ENCODE measurements around the gene ZBTB46.

The ZBTB46 gene

DNA sequence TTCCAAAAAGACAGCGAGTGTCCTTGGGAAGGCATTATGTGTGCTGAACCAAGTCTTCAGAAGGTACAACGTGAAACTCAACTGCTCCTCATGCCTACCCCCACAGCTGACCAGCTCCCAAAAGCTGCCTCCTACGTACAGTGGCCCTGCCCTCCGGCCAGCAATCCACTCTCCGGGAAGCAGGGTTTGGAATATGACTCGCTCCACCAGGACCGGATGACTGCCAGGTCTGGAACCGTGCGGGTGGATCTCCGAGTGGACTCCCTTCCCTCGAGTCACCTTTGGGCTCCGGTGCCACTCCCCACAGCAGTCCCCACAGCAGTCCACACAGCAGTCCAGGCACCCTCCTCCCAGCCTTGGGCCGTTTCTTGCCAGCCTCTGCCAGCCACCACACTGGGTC is 4.3 kb downstream of the ZBTB46 start:
- Histone ChIP-seq H3K4me3 (ENCODE audit: low read length) (no peak overlapping the region), H3K9ac (ENCODE audit: low read length) (no peak overlapping the region), H3K27me3 (ENCODE audit: low read depth, low read length) (peaks cover 26% of the 10 kb centered on the region), H2AFZ (ENCODE audit: low read depth, low read length) (no peak overlapping the region), H3K4me1 (ENCODE audit: low read length) (peaks cover 14% of the 10 kb centered on the region), H4K20me1 (ENCODE audit: insufficient read depth, low read length) (no peaks in the 10 kb centered on the region), H3K36me3 (replicated peaks; ENCODE audit: low read depth, low read length) (no peaks in the 10 kb centered on the region), H3K79me2 (ENCODE audit: low read length) (no peaks in the 10 kb centered on the region), H3K9me3 (ENCODE audit: insufficient read depth, low read length) (no peaks in the 10 kb centered on the region), H3K27ac (ENCODE audit: low read length) (no peak overlapping the region), H3K4me2 (ENCODE audit: low read length) (no peak overlapping the region)
- no peak for TF ChIP-seq EZH2phosphoT487 (IDR thresholded peaks at IDR 0.05; ENCODE audit: low read depth)
- TF ChIP-seq CTCF (IDR thresholded peaks at IDR 0.05; ENCODE audit: low read depth, low read length): no peak

DNA sequence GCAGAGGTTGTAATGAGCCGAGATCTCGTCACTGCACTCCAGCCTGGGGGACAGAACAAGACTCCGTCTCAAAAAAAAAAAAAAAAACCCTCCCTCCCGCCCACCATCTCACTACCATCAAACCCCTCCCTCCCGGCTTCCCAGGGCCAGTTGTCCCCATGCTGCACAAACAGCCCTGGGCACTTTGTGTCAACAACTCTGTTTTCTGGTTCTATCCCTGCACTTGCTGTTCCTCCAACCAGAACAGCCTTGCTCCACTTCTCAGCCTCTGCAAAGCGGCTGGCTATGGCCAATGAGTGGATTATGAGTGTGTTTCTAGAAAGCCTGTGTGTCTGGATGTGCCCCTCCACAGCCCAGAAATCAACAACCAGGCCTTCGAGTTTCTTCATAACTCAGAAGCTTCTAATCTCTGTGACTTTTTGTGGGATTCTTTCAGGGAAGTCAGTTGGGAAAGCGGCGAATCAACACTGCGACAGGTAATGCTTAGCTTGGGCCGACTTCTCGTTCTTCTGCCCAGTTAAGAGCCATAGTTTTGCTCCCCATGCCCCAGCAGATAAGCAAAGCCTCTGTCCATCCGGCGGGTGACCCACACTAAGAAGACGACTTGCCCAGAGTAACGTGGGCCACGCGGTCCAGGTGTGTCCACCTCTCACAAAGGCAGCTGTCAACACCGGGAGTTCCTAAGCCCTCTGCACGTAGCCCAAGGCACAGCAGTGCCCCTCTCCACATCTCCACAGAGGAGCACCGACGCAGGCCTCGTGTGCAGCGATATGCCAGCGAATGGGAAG is 5.5 kb downstream of the ZBTB46 start:
- TF ChIP-seq EZH2phosphoT487 (IDR thresholded peaks at IDR 0.05; ENCODE audit: low read depth) (no peak), CTCF (IDR thresholded peaks at IDR 0.05; ENCODE audit: low read depth, low read length) (no peak)
- H3K27me3 ChIP-seq (ENCODE audit: low read depth, low read length): peaks cover 26% of the 10 kb centered on the region
- H3K4me3 ChIP-seq (ENCODE audit: low read length): no peak overlapping the region
- no peaks in the 10 kb centered on the region for H3K9me3 ChIP-seq (ENCODE audit: insufficient read depth, low read length)
- peaks cover 21% of the 10 kb centered on the region for H3K4me1 ChIP-seq (ENCODE audit: low read length)
- no peak overlapping the region for H3K4me2 ChIP-seq (ENCODE audit: low read length)
- no peak overlapping the region for H3K27ac ChIP-seq (ENCODE audit: low read length)
- no peak overlapping the region for H2AFZ ChIP-seq (ENCODE audit: low read depth, low read length)
- H4K20me1 ChIP-seq (ENCODE audit: insufficient read depth, low read length): no peaks in the 10 kb centered on the region
- H3K36me3 ChIP-seq (replicated peaks; ENCODE audit: low read depth, low read length): no peaks in the 10 kb centered on the region
- no peaks in the 10 kb centered on the region for H3K79me2 ChIP-seq (ENCODE audit: low read length)
- no peak overlapping the region for H3K9ac ChIP-seq (ENCODE audit: low read length)

DNA sequence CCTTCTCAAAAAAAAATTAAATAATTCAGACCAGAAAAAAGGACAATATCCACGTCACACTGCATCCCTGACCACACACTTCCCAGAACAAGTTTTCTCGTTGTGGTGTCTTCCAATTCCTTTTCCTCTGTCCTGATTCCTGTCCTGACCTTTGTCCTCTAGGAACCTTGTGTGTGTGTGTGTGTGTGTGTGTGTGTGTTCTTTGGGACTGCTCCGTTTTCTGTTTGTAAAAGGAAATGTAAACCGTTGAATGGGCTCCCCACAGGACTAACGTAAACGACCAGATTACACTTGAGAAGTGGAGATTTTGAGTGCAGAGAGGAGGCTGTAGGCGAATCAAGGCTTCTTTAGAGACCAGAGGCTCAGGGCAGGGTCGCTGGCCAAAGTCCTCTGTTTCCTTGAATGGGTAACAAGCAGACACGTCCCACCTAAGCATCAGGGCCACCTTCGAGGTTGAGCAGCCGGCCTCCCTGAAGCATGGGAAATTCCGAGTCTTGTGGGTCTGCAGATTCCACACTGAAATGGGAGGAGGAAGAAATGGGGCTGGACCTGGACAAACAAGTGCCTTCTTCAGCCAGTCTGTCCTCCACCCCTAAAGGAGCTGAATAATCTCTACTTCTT is 7.3 kb downstream of the ZBTB46 start:
- Histone ChIP-seq H2AFZ (ENCODE audit: low read depth, low read length) (no peak overlapping the region), H3K9me3 (ENCODE audit: insufficient read depth, low read length) (no peaks in the 10 kb centered on the region), H3K4me1 (ENCODE audit: low read length) (peaks cover 25% of the 10 kb centered on the region), H3K27ac (ENCODE audit: low read length) (no peak overlapping the region), H3K4me2 (ENCODE audit: low read length) (no peak overlapping the region), H3K27me3 (ENCODE audit: low read depth, low read length) (peaks cover 13% of the 10 kb centered on the region; the same call in 1 of the 2 replicates), H3K79me2 (ENCODE audit: low read length) (no peaks in the 10 kb centered on the region), H3K4me3 (ENCODE audit: low read length) (no peak overlapping the region), H3K36me3 (replicated peaks; ENCODE audit: low read depth, low read length) (no peaks in the 10 kb centered on the region), H3K9ac (ENCODE audit: low read length) (no peak overlapping the region), H4K20me1 (ENCODE audit: insufficient read depth, low read length) (no peaks in the 10 kb centered on the region)
- TF ChIP-seq CTCF (IDR thresholded peaks at IDR 0.05; ENCODE audit: low read depth, low read length) (no peak), EZH2phosphoT487 (IDR thresholded peaks at IDR 0.05; ENCODE audit: low read depth) (no peak)

DNA sequence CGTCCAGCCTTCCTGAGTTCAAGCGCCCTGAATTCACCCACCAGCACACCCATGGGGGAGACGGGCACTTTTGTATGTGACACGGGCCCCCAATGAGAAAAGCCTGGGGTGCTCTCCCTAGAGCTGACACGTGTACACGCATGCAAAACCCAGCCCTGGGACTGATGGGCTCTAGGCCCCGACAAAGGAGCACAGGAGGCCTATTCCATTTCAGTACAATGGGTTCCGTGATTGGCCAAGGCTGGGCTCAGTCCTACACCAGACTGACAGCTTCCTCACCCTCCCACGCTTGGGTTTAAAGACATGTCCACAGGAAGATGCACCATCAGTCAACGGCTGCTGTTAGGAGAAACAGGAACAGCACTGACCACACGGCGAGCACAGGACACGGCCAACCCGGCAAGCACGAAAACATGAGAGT is 8.8 kb downstream of the ZBTB46 start:
- H3K4me1 ChIP-seq (ENCODE audit: low read length): peaks cover 25% of the 10 kb centered on the region
- H4K20me1 ChIP-seq (ENCODE audit: insufficient read depth, low read length): no peaks in the 10 kb centered on the region
- peaks cover 17% of the 10 kb centered on the region; the same call in 1 of the 2 replicates for H3K27me3 ChIP-seq (ENCODE audit: low read depth, low read length)
- TF ChIP-seq CTCF (IDR thresholded peaks at IDR 0.05; ENCODE audit: low read depth, low read length) (no peak), EZH2phosphoT487 (IDR thresholded peaks at IDR 0.05; ENCODE audit: low read depth) (no peak)
- H3K79me2 ChIP-seq (ENCODE audit: low read length): no peaks in the 10 kb centered on the region
- peak overlapping the region; percentile 73 for H3K4me2 ChIP-seq (ENCODE audit: low read length)
- no peaks in the 10 kb centered on the region for H3K9me3 ChIP-seq (ENCODE audit: insufficient read depth, low read length)
- H3K36me3 ChIP-seq (replicated peaks; ENCODE audit: low read depth, low read length): no peaks in the 10 kb centered on the region
- H2AFZ ChIP-seq (ENCODE audit: low read depth, low read length): peak overlapping the region; percentile 87
- peak overlapping the region; percentile 61 for H3K4me3 ChIP-seq (ENCODE audit: low read length)
- peak overlapping the region; percentile 57 for H3K27ac ChIP-seq (ENCODE audit: low read length)
- peak overlapping the region; percentile 36; the same call in 1 of the 2 replicates for H3K9ac ChIP-seq (ENCODE audit: low read length)
